HEK293T (cell line): ENCODE measurements around the gene HLA-E.

ENCODE experiments used
- HDGF ChIP-seq: fragments of 450-650 bp; IDR thresholded peaks from 2 replicates; pipeline ENCODE4 v1.6.1; 2017; ENCODE audit warnings: antibody characterized with exemption, borderline replicate concordance
- NFRKB ChIP-seq: fragments of 450-650 bp; IDR thresholded peaks from 2 replicates; pipeline ENCODE4 v1.6.1; 2016; ENCODE audit warnings: mild to moderate bottlenecking, moderate library complexity
- SUZ12 ChIP-seq: fragments of 450-650 bp; IDR thresholded peaks from 2 replicates; pipeline ENCODE4 v1.6.1; 2016; ENCODE audit warnings: mild to moderate bottlenecking

DNA sequence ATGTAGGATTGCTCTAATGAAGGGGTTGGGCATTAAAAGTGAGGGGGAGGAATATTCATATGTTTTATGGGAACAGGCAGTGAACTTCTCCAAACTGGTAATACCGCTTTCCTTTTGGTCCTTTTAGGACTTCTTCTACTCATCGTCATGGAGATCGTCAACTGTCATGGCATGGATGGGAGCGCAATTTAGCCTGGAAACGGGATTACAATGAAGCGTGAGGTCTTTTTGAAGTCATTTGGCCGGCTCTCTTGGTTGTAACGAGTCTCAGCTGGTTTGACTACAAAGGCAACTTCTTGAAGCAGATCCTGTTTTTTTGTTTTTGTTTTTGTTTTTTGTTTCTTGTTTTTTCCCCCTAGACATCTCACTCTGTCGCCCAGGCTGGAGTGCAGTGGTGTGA, 1.4 kb upstream of the HLA-E start:
- no peak for TF ChIP-seq HDGF
- no peak for TF ChIP-seq NFRKB
- TF ChIP-seq SUZ12 = no peak
